GM21515 (cell line): ENCODE results near the gene THEMIS.
"Not testable (repeated sequence)": the region's sequence is repeated elsewhere in the genome, so short reads cannot be mapped to it uniquely, and the experiment has no call there.

Source experiments
- ATAC-seq: cut with Tn5 transposase; IDR thresholded peaks from one replicate; pipeline ENCODE4 v1.9.1; 2021; ENCODE audit not compliant: unreplicated experiment

THEMIS gene

DNA sequence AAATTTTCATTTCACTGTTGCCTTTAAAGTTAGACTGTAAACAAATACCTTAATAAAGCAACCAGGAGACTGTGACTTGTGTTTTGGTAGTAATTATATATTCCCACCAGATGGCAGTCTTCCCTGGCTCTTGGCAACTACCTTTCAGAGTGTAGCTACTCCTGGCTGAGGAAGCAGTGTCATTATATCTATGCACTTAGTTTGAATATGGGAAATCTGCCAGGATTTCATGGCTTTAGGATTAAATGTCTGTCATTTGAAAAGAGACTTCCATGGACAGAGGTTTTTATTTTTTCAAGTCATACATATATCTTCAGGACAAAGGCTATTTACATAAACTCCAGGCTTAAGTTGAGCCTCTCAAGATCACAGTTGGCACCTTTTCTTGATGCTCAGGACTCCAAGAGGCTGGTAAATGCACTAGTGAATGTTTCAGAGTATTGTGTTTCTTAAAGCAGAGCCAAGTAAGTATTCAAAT is 163.8 kb downstream of the THEMIS start:
- peak; percentile 96 for ATAC-seq

DNA sequence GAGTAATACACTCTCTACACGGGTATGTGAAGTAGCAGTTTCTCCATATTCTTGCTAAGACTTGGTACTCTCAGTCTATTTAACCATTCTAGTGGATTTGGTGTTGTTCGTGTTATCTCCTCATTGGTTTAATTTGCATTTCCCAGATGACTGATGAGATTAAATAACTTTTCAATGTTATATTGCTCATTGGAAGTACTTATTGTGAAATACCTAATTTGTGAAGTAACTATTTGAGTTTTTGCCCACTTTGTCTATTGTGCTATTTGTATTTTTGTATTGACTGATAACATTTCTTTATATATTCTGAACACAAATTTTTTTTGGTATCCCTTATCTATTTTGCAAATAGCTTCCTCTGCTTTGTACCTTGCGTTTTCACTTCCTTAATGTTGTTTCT is 167.9 kb downstream of the THEMIS start:
- ATAC-seq: no peak

DNA sequence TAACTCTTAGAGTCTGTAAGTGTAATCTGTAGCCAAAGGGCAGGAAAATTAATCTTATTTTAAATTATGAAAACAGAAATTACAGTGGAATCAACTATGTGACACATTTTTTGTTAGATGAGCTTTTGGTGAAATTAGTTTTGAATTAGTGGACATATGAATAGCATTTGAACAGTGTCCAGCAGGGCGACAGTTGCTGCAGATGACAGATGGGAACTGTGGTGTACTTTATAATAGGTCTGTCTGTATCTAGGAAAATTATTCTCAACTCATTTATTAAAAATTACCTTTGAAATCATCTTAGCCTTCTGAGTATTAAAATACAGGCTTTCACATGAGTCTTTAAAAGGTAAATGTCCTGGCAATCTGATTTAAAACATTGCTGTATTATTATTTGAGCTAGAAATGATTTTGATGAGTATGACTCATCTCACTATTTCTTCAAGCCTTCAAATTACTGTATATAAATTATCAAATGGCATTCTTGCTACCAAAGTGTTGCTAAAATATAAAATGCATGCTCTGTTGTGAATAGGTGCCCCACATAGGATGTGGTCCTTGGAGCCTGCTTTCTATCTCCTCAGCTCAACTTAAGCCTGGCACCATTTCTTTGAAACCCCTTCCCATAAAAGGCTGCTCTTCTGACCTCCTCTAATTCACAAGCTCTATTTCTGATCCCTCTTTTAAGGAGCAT is 173.5 kb downstream of the THEMIS start:
- no peak for ATAC-seq

DNA sequence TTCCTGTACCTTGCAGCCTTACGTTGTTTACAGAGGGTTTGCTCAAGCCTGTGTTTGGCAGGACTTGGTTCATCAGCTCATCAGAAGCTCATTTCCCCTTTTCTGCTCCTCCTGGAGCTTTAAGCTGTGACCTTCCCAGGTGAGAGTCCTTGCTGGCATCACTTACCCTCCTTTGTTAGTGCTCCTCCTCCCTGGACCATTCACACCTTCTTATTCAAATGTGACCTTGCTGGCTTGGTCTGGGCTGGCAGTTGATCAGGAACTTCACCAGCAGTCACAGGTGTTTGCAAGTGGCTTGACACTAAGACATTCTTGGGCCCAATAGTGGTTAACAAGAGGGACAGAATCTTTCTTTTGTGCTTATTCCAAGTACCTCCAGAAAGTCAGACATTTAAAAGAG is 175.0 kb downstream of the THEMIS start:
- ATAC-seq: no peak

DNA sequence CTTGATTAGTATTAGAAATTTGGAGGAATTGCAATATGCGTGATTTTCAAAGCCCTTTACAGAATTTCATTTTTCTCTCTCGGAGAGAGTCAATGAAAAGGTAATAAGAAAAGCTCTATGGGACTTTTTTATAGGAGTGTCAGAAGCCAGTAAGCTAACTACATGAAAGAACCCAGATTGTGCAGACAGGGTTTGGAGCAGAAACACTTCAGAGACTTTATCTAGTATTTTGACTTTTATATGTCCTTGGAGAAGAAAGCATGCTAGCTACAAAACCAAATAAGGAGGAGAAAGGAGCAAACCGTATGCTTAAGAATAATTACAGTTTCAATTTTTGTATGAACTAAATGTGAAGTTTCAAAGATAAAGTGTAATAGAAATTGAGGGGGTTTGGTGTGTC is 182.2 kb downstream of the THEMIS start:
- ATAC-seq: no peak

DNA sequence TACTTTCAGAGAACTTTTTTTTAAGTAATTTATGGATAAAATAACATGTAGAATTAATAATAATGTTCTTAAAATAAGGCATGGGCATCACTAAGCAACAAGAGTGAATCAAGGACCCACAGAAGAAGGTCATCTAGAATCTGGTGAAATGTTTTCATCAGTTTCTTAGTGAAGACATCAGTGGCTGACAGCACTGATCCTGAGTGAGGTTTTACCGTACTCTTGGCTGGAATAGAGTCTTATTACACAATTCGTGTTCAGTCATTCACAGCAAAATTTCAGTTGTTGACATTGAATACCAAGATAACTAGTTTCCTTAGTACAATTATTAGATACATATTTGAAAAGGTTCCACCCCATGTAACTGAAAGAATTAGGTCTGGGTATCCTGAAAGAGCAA is 183.5 kb downstream of the THEMIS start:
- no peak for ATAC-seq

DNA sequence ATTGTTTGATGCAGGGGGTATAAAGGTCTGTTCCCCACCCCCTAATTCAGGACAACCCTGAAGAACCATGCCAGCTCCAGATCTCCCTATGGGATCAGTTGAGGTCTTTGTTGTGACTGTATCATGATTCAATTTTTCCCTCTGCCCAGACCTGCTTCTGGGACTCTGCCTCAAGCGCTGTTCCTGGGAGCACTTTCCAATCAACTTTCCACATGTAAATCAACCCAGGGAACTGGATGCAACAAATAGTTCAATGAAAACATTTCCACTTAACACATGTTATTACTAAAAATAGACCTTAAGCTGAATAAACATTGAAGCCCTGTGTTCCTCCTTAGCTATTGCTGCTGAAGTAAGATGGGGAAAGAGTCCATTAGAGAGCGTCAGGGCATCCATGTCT is 184.4 kb downstream of the THEMIS start:
- no peak for ATAC-seq

DNA sequence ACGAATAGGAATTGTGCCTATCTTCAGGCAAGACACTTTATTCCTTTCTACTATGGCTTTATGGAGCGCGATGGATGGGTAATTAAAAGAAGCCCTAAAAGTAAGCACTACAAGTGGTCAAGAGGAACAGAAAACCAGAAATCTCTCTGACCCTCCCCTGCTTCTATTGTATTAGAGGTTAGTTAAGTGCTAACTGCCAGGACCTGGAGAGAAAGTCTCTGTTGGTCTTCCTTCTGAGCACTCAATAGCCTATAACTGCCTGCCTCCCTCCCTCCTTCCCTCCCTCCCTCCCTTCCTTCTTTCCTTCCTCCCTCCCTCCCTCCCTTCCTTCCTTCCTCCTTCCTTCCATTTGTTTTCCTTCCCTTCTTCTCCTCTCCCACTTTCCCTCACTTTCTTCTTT is 190.2 kb downstream of the THEMIS start:
- ATAC-seq: no peak

DNA sequence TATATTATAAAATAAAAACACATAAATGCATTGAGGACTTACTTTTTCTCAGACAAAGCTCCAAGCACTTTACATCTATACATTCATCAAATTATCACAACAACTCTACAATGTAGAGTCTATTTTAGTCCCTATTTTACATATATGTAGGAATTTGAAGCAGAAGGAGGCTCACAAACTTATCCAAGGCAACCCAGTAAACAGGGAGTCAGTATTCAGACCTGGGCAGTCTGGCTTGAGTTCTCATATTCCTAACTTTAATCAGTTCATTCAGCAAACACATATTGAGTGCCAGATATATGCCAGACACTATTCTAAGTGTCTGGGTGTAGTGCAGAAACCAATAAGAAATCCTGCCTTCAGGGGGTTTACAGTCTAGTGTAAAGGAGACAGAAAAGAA is 194.6 kb downstream of the THEMIS start:
- no peak for ATAC-seq

DNA sequence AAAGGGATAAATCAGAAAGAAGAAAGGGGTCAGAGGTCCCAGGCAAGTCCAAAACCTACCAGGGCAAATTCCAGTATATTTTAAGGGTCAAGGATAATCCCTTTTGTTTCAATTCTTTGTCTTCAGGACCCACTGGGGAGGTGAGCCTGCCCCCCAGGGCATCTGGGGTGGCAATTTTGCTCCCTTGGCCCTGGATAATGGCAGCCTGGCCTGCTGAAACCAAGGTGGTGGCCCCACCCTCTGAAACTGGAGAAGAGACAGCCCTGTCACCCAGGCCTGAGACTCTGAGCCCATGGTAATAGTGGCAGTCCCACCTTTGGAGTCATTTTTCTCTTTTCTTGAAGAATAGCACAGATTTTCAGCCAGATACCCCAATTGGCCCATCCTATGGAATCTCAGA is 205.8 kb downstream of the THEMIS start:
- no peak for ATAC-seq

DNA sequence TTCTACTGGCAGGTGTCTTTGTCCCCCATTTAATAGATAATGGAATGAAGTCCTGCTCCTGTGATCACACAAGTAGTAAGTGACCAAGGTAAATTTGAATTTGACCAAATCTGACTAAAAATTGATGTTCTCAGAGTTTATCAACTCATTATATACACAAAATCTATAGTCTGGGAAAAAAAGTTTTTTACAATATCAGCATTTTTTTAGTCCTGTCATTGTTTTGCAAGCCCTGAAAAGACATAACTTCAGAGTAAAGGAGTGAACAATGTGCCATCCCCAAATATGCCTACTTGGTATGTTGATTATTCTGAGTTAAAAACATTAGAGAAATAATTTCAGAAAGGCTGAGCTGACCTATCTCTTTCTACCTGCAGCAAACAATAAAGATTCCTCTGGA is 209.7 kb downstream of the THEMIS start:
- no peak for ATAC-seq

DNA sequence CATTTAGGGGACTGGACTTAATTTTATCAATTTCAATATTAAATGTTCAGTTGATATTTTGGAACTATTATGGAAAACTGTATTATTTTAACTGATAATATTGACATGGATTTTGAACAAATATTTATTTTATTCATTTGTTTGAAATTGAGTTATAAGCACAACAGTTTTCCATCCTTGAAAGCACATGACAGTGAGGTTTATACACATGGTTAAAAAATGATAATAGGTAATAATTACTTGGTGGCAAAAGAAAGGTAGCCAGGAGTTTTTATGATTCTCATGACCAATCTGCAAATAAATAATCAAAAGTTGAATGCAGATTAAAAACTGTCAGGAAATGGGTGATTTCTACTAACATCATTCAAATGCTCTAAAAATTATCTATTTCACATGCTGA is 210.3 kb downstream of the THEMIS start:
- no peak for ATAC-seq

DNA sequence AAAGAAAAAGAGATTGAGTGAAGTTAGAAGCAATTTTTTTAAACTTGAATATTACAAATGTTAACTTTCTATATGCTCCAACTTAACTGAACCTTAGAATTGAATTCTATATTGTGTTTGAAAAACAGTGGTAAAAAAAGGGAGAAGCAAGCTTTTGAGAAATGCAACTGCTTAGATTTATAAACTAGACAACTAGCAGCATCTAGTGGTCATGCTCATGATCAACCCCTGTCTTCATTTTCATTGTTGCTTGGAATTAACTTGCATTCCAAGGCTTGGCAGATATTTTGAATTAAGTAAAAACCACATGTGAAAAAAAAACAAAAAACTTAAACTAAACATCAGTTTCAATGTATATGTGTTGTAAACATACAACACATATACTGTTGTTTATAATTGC is 210.8 kb downstream of the THEMIS start:
- no peak for ATAC-seq

DNA sequence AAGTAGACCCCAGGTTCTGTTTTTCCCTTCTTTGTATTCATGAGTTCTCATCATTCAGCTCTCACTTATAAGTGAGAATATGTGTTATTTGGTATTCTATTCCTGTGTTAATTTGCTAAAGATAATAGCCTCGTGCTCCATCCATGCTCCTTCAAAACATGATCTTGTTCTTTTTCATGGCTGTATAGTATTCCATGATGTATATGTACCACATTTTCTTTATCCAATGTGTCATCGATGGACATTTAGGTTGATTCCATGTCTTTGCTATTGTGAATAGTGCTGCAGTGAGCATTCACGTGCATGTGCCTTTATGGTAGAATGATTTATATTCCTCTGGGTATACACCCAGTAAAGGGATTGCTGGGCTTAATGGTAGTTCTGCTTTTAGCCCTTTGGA is 213.4 kb downstream of the THEMIS start:
- not testable (repeated sequence) for ATAC-seq

DNA sequence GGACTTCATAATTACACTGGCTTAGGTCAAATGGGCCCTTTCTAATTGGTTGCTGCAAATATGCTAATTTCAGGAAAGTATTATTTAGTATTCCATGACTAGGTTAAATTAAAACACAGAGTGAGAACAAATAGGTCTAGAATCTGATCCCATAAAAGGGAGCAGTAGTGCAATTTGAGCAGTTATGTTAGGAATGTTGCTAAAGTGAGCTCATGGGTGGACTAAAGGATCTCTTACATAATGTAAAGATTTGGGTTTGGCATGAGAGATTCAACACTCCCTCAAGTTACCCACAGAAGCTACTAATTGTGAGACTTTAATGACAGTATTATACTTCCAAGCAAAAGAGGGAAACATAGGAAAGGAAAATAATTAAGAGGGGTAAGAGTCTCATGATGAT is 214.8 kb downstream of the THEMIS start:
- no peak for ATAC-seq

DNA sequence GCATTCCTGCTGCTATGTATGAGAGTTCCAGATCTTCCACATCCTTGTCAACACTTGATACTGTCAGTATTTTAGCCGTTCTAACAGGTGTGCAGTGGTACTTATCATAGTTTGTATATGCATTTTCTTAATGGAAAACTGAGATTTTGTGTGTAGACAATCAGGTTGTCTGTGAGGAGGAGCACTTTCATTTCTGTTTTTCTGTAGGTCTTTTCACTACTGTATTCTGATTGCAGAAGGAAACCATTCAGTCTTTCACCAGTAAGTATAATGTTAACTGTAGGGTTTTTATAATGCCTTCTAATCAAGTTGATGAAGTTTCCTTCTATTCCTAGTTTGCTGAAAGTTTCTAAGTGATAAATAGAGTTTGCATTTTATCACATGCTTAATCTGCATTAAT is 216.4 kb downstream of the THEMIS start:
- no peak for ATAC-seq
